GM13976 (cell line): ENCODE data around the gene RNF6.

Experiments
- DNase-seq: peaks from one replicate; pipeline ENCODE4 v3.0.0; 2012; ENCODE audit warnings: low spot score
- in situ Hi-C: fragments of 300-500 bp; cut with MboI; formaldehyde crosslinking; loops from one replicate; pipeline ENCODE4 v1.12.0; 2022; ENCODE audit warnings: low sequenced_read_pairs, mixed read lengths, inconsistent platforms; ENCODE audit not compliant: unreplicated experiment
- TF ChIP-seq, protein P1 (sequence below): IDR thresholded peaks from 2 replicates; pipeline ENCODE4 v1.5.1; 2012; ENCODE audit warnings: borderline replicate concordance, mild to moderate bottlenecking; ENCODE audit not compliant: insufficient read depth; ENCODE audit errors: extremely low read depth, missing control alignments, control extremely low read depth

RNF6 gene

GRCh38 chr13:26184791-26185250 is 37.3 kb downstream of the RNF6 start:
- DNase-seq: peak; percentile 74
- TF ChIP-seq, protein P1, sequence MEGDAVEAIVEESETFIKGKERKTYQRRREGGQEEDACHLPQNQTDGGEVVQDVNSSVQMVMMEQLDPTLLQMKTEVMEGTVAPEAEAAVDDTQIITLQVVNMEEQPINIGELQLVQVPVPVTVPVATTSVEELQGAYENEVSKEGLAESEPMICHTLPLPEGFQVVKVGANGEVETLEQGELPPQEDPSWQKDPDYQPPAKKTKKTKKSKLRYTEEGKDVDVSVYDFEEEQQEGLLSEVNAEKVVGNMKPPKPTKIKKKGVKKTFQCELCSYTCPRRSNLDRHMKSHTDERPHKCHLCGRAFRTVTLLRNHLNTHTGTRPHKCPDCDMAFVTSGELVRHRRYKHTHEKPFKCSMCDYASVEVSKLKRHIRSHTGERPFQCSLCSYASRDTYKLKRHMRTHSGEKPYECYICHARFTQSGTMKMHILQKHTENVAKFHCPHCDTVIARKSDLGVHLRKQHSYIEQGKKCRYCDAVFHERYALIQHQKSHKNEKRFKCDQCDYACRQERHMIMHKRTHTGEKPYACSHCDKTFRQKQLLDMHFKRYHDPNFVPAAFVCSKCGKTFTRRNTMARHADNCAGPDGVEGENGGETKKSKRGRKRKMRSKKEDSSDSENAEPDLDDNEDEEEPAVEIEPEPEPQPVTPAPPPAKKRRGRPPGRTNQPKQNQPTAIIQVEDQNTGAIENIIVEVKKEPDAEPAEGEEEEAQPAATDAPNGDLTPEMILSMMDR: peak; percentile 92
- in situ Hi-C loops: loop anchor here (5.0 to 10.0 kb wide), 2 partner anchors 302 to 510 kb away; no protein-coding TSS in a partner anchor

DNA sequence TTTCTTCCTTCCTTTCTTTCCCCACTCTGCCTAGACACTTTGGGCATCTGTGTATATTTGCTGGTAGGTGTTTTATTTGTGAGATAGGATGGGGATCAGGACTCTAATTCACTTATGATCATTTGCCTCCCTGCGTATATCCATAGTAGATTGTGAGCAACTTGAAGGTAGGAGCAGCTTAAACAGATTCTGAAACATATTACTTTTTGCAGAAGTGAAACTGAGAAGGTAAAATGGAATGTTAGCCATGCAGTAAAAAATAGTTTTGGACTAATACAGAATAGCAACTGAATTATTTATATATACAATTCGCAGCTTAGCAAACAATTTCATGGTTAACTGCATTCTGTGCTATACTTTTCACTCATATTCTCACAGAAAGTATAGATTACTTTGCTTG is 38.7 kb downstream of the RNF6 start:
- TF ChIP-seq, protein P1: no peak
- DNase-seq: no peak
- in situ Hi-C loops: loop anchor here (10.0 kb wide), 1 partner anchor 511 kb away; no protein-coding TSS in a partner anchor

DNA sequence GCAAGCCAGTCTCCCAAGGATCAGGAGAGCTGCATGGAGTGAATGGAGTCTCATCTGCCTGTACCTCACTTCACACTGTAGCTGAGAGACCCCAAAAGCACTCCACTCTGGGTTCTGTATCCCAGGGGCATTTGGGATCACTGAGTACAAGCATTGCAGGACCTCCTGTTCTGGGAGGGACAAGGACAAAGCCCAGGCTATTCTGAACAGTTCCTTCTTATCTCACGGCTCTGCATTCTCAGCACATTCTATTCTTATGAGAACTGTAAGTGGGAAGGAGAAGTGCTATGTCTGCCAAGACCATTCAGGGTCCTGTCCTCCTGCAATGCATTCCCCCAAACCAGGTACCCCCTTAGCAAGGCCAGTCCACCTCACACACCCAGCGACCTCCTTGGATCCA is 42.8 kb downstream of the RNF6 start:
- TF ChIP-seq, protein P1: no peak
- no peak for DNase-seq
- in situ Hi-C loops: no loop called here

GRCh38 chr13:26168835-26169234 is 53.3 kb downstream of the RNF6 start:
- TF ChIP-seq, protein P1: no peak
- DNase-seq: no peak
- in situ Hi-C loops: no loop called here

DNA sequence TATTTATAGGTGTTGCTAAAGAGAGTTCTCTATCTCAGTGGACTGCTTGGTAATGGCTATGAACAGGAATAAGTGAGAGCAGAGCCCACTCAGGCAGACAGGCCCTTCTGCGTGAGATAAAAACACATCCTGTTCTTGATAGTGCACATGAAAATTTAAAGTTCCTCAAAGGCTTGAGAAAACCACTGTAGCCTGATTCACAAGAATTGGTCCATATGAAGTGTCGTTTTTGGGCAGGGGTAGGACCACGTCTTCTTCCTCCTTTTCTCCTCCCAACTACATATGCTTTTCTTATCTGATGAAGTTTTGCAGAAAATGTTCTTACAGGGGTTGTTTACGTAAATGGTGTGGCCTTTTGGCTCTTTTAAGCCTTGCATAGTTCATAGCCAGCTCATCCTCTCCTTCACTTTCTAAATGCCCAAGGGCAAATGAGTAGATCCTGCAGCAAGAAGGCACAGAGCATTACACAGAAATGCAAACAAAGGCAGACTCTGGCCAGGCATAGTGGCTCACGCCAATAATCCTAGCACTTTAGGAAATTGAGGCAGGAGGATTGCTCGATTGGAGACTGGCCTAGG is 53.8 kb downstream of the RNF6 start:
- no peak for DNase-seq
- TF ChIP-seq, protein P1: no peak
- in situ Hi-C loops: no loop called here

- DNase-seq: no peak
- in situ Hi-C loops: no loop called here
- TF ChIP-seq, protein P1: no peak
Observed at GRCh38 chr13:26163812-26164211, 58.3 kb downstream of the RNF6 start.
